Chondrocyte (in vitro differentiated cells): ENCODE data around the gene VHLL. TPM values are rescaled to one million over a fixed set of nuclear protein-coding genes. Genes with fewer than 3 reads are reported as not detected.
A peak's percentile ranks its signal among the peaks of the same experiment; 100 is the strongest.

Source experiments
- DNase-seq: peaks from one replicate; pipeline ENCODE4 v3.0.0; 2021; ENCODE audit warnings: mixed read lengths, low spot score
- H3K27ac Mint-ChIP-seq: one replicate; pipeline ENCODE4 v1.8.0; 2021; ENCODE audit warnings: mild to moderate bottlenecking, moderate library complexity, mixed read lengths; ENCODE audit not compliant: unreplicated experiment
- H3K27me3 Mint-ChIP-seq: 2 replicates; pipeline ENCODE4 v1.8.0; 2021; ENCODE audit warnings: low read depth, mixed read lengths
- H3K36me3 Mint-ChIP-seq: 2 replicates; pipeline ENCODE4 v1.8.0; 2021; ENCODE audit warnings: low read depth, mixed read lengths
- H3K4me1 Mint-ChIP-seq: 2 replicates; pipeline ENCODE4 v1.8.0; 2021; ENCODE audit warnings: low read depth, mild to moderate bottlenecking, mixed read lengths
- H3K4me3 Mint-ChIP-seq: one replicate; pipeline ENCODE4 v1.8.0; 2021; ENCODE audit warnings: mild to moderate bottlenecking, moderate library complexity, mixed read lengths; ENCODE audit not compliant: unreplicated experiment
- H3K9me3 Mint-ChIP-seq: 2 replicates; pipeline ENCODE4 v1.8.0; 2021; ENCODE audit warnings: low read depth, mixed read lengths
- total RNA-seq: library from RNA; stranded (reverse); gene quantifications from 3 replicates; pipeline ENCODE4 v1.2.1, GENCODE V29; 2021
- TF ChIP-seq, protein P1 (sequence below): fragments of 200-600 bp; sonication (generic); IDR thresholded peaks from 2 replicates; pipeline ENCODE4 v1.5.0; 2021; ENCODE audit warnings: antibody characterized with exemption, mild to moderate bottlenecking, moderate library complexity

VHLL gene
- total RNA-seq, 1 donor from 2014 or later, result not detected

DNA sequence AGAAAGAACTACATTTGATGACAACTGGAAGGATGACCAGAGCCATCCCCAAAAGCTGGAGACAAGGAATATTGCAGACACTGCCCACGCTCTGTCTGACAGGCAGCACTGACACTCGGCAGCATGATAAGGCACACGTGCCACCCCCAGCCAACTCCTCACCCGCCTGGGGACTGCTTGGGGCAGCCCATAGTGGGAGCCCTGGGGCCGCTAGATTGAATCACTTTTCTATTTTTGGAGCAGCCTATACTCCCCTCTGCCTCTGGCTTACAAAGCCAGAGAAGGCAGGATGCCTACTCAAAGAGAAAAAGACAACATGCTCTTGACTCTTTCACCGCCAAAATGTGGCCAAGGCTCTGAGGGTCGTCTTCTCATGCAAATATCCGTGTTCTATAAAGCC lies 17.8 kb downstream of the VHLL start:
- Mint-ChIP-seq H3K4me1 (peaks cover 38% of the 10 kb centered on the region), H3K27ac (peak overlapping the region; percentile 95), H3K27me3 (no peaks in the 10 kb centered on the region), H3K4me3 (peak overlapping the region; percentile 97), H3K9me3 (no peaks in the 10 kb centered on the region), H3K36me3 (peaks cover 18% of the 10 kb centered on the region)
- TF ChIP-seq, protein P1, sequence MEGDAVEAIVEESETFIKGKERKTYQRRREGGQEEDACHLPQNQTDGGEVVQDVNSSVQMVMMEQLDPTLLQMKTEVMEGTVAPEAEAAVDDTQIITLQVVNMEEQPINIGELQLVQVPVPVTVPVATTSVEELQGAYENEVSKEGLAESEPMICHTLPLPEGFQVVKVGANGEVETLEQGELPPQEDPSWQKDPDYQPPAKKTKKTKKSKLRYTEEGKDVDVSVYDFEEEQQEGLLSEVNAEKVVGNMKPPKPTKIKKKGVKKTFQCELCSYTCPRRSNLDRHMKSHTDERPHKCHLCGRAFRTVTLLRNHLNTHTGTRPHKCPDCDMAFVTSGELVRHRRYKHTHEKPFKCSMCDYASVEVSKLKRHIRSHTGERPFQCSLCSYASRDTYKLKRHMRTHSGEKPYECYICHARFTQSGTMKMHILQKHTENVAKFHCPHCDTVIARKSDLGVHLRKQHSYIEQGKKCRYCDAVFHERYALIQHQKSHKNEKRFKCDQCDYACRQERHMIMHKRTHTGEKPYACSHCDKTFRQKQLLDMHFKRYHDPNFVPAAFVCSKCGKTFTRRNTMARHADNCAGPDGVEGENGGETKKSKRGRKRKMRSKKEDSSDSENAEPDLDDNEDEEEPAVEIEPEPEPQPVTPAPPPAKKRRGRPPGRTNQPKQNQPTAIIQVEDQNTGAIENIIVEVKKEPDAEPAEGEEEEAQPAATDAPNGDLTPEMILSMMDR, result peak; percentile 51
- DNase-seq, result peak; percentile 51

DNA sequence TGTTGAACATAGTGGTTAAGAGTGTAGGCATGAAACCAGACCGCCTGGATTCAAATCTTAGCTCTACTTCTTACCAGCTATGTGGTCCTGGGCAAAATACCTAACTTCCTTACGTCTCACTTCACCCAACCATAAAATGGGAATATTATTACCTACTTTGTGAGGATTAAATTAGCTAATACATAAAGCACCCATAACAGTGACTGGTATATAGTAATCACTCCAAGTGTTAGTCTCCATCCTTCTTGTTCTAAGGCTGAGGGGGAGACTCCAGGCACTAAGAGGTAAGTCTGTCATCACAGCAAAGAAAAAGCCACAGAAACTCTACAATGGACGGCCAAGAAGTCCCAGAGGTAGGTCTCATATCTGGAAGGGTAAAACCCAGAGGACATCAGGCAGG lies 19.3 kb downstream of the VHLL start:
- TF ChIP-seq, protein P1, result no peak
- no peaks in the 10 kb centered on the region for H3K27me3 Mint-ChIP-seq
- H3K9me3 Mint-ChIP-seq, result no peaks in the 10 kb centered on the region
- no peak for DNase-seq
- H3K4me1 Mint-ChIP-seq, result peaks cover 38% of the 10 kb centered on the region
- H3K4me3 Mint-ChIP-seq, result no peak overlapping the region
- peaks cover 25% of the 10 kb centered on the region for H3K36me3 Mint-ChIP-seq
- H3K27ac Mint-ChIP-seq, result no peak overlapping the region

DNA sequence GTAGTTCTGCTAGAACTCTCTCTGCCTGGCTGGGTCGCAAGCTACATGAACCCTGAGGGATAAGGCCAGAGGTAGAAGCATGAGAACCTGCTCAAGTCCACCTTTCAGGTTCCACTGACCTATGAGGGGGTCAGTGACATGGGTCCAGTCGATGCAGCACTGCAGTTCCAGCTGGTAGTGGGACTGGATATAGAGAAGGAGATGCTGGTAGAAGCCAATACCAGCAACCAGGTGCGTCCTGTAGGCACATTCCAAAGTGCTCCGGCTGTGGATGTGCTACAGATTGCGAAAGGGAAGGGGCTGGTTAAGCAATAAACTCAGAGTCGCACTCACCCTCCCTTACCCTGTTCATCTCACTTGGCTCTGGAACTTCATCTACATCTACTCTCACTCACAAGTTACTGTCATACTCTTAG lies 22.1 kb downstream of the VHLL start:
- peak; percentile 25 for DNase-seq
- Mint-ChIP-seq H3K4me1 (peaks cover 20% of the 10 kb centered on the region), H3K9me3 (no peaks in the 10 kb centered on the region), H3K27me3 (no peaks in the 10 kb centered on the region), H3K36me3 (peaks cover 47% of the 10 kb centered on the region), H3K4me3 (no peak overlapping the region), H3K27ac (no peak overlapping the region)
- TF ChIP-seq, protein P1, result no peak

DNA sequence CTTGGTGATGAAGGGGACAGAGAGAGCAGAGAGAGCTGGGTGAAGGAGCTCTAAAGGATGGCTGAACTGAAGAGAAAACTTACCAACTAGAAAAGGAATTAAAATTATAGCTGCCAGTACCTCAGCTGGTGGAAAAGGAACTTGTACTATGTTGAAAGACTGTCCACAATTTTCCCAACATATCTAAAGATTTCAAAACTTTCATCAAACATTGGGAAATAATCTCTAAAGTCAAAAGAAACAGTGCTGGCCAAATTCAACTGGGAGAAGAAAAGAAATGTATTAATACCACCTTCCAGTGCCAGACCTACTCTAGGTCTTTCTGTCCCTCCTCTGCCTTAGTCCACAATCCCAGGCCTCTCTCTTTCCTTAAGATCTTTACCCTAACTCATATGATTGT lies 22.6 kb downstream of the VHLL start:
- H3K27me3 Mint-ChIP-seq, result no peaks in the 10 kb centered on the region
- H3K9me3 Mint-ChIP-seq, result no peaks in the 10 kb centered on the region
- peaks cover 50% of the 10 kb centered on the region for H3K36me3 Mint-ChIP-seq
- no peak for DNase-seq
- H3K27ac Mint-ChIP-seq, result no peak overlapping the region
- no peak overlapping the region for H3K4me3 Mint-ChIP-seq
- TF ChIP-seq, protein P1, result no peak
- peaks cover 15% of the 10 kb centered on the region for H3K4me1 Mint-ChIP-seq

DNA sequence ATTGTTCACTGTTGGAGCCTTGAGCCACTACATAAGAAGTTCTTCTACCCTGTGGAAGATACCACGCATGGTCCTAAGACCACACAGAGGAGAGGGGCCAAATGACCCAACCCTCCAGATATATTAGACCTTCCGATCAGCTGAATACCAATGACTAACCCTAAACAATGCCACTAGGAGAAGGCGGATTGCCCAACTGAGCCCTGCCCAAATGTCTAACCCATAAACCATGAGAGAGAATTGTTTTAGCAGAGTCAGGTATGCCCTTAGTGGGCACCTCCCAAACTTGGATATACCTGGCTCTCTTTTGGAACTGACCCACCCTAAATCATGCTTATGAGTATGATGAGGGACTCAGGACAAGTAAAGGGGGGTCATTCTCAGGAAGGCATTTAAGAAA lies 28.8 kb downstream of the VHLL start:
- DNase-seq, result no peak
- TF ChIP-seq, protein P1, result no peak
- Mint-ChIP-seq H3K4me3 (no peak overlapping the region), H3K27ac (no peak overlapping the region), H3K9me3 (no peaks in the 10 kb centered on the region), H3K4me1 (no peaks in the 10 kb centered on the region), H3K27me3 (no peaks in the 10 kb centered on the region), H3K36me3 (peaks cover 65% of the 10 kb centered on the region)
